Stomach (tissue), 9 donors: Measurements from ENCODE around the gene C2orf76. TPM values are rescaled to one million over a fixed set of nuclear protein-coding genes. Genes with fewer than 3 reads are reported as not detected.
"Not testable (repeated sequence)": the region's sequence is repeated elsewhere in the genome, so short reads cannot be mapped to it uniquely, and the experiment has no call there.

Experiments used
- DNase-seq, 2 donors: peaks; one replicate each; pipeline versions ENCODE4 v3.0.0 to v3.0.0-alpha.2; 2013 to 2019
- H3K27ac ChIP-seq, 5 donors: fragments of 200-600 bp in 4 of 5; sonication (generic) in 4 of 5; one replicate each; pipeline ENCODE4 v1.5.1; 2013 to 2019; ENCODE audit warnings: mild to moderate bottlenecking in 1 of 5, moderate library complexity in 1 of 5
- H3K27me3 ChIP-seq, 3 donors: fragments of 200-600 bp; sonication (generic); one replicate each; pipeline ENCODE4 v1.5.1; 2017 to 2019; ENCODE audit warnings: mixed run types in 1 of 3
- H3K36me3 ChIP-seq, 4 donors: fragments of 200-600 bp; sonication (generic); 1 replicate in 3 of 4; 2 replicates in 1 of 4; pipeline ENCODE4 v1.5.1; 2016 to 2019
- H3K4me1 ChIP-seq, 4 donors: fragments of 200-600 bp; sonication (generic); one replicate each; pipeline ENCODE4 v1.5.1; 2016 to 2019
- H3K4me3 ChIP-seq, 4 donors: fragments of 200-600 bp; sonication (generic) in 3 of 4; one replicate each; pipeline ENCODE4 v1.5.1; 2016 to 2019; ENCODE audit warnings: mild to moderate bottlenecking in 1 of 4
- H3K9me3 ChIP-seq, 4 donors: fragments of 200-600 bp; sonication (generic); one replicate each; pipeline ENCODE4 v1.5.1; 2016 to 2019
- CTCF ChIP-seq, 7 experiments: fragments of 450-650 bp in 4 of 7; fragments of 200-600 bp in 3 of 7; sonication (generic) in 3 of 7; IDR thresholded peaks; one replicate each; pipeline ENCODE4 v1.5.1; 2016 to 2019; ENCODE audit warnings: antibody characterized with exemption in 7 of 7, control low read depth in 2 of 7, mild to moderate bottlenecking in 1 of 7
- EP300 ChIP-seq: sonication (generic); formaldehyde crosslinking; IDR thresholded peaks from one replicate; pipeline ENCODE4 v1.6.1; 2017; ENCODE audit warnings: antibody characterized with exemption
- POLR2A ChIP-seq, 4 donors: fragments of 450-650 bp; IDR thresholded peaks; one replicate each; pipeline ENCODE4 v1.6.1; 2016; ENCODE audit warnings: antibody characterized with exemption in 4 of 4, control low read depth in 2 of 4, mild to moderate bottlenecking in 1 of 4, moderate library complexity in 1 of 4
- POLR2AphosphoS5 ChIP-seq, 3 donors: sonication (generic); formaldehyde crosslinking; IDR thresholded peaks; one replicate each; pipeline ENCODE4 v1.6.1; 2016; ENCODE audit warnings: antibody characterized with exemption in 3 of 3
- WGBS, 5 donors: extraction: QIAGEN DNeasy Blood & Tissue Kit in 3 of 5; methylation state at CpG; one replicate each; pipeline versions ENCODE4 v1.1.5 to v1.1.7; 2013 to 2018; 5-methylcytosine and 5-hydroxymethylcytosine counted together
- intact Hi-C: fragments of 100-400 bp; cut with DNase I; formaldehyde crosslinking; loops from one replicate; pipeline ENCODE4 v1.15.1; 2023; ENCODE audit warnings: low total_unique reads
- polyA plus RNA-seq, 3 donors: library from polyadenylated mRNA; stranded (reverse); fragments of 200-250 nt; gene quantifications; one replicate each; pipeline ENCODE4 v1.2.3, GENCODE V29; 2013
- total RNA-seq, 5 donors: library from RNA; depleted of rRNA; stranded (reverse); fragments of >200 nt; gene quantifications; one replicate each; pipeline versions ENCODE4 v1.1.0 to v1.2.3, GENCODE V29; 2014 to 2016
- donor health status: healthy with polysubstance abuse.
- donor health status: Bipolar disorder and iron deficiency.
- donor health status: healthy.

Gene C2orf76
- total and polyA plus RNA-seq, 8 donors: 6.7 to 30.9 (median 15.2) TPM; not detected in 1

- Histone ChIP-seq H3K36me3 (no peaks in the 10 kb centered on the region), H3K4me1 (peaks cover 0 to 18% (median 11%) of the 10 kb centered on the region in 4 donors), H3K4me3 (no peak overlapping the region), H3K27ac (no peak overlapping the region), H3K27me3 (no peaks in the 10 kb centered on the region), H3K9me3 (no peaks in the 10 kb centered on the region)
- TF ChIP-seq POLR2AphosphoS5 (IDR thresholded peaks at IDR 0.05): no peak
- no peak for TF ChIP-seq EP300
- intact Hi-C loops: loop anchor here (5.0 kb wide), 1 partner anchor 68 kb away; no protein-coding TSS in a partner anchor
- 40 to 63% (median 45%) methylated on average over 4 of the region's 4 CpGs for WGBS, 5 donors
- no peak for DNase-seq
Observed at GRCh38 chr2:119409506-119409905, 42.9 kb upstream of the C2orf76 start.

GRCh38 chr2:119408221-119408619 lies 41.6 kb upstream of the C2orf76 start:
- no peaks in the 10 kb centered on the region for H3K9me3 ChIP-seq
- H3K27me3 ChIP-seq: no peaks in the 10 kb centered on the region
- peak overlapping the region in 3 of 5 donors; percentile 19 to 62 (median 54) for H3K27ac ChIP-seq
- no peaks in the 10 kb centered on the region for H3K36me3 ChIP-seq
- TF ChIP-seq EP300 (no peak), POLR2AphosphoS5 (IDR thresholded peaks at IDR 0.05) (no peak), POLR2A (IDR thresholded peaks at IDR 0.05) (no peak), CTCF (IDR thresholded peaks at IDR 0.05) (no peak)
- WGBS, 5 donors: 32 to 51% (median 42%) methylated on average over 5 of the region's 5 CpGs
- peaks cover 0 to 18% (median 15%) of the 10 kb centered on the region in 4 donors for H3K4me1 ChIP-seq
- DNase-seq: peak; percentile 47 to 52
- no peak overlapping the region for H3K4me3 ChIP-seq
- intact Hi-C loops: loop anchor here (5.0 kb wide), 1 partner anchor 69 kb away; no protein-coding TSS in a partner anchor

GRCh38 chr2:119407430-119408220 lies 41.0 kb upstream of the C2orf76 start:
- H3K27ac ChIP-seq: peak overlapping the region in 3 of 5 donors; percentile 19 to 62 (median 54)

GRCh38 chr2:119405151-119405550 lies 38.5 kb upstream of the C2orf76 start:
- intact Hi-C loops: loop anchor here (5.0 kb wide), 1 partner anchor 72 kb away; no protein-coding TSS in a partner anchor
- H3K4me1 ChIP-seq: peaks cover 0 to 29% (median 24%) of the 10 kb centered on the region in 4 donors
- WGBS, 5 donors: 90 to 94% (median 92%) methylated on average over 2 of the region's 2 CpGs
- TF ChIP-seq POLR2AphosphoS5 (IDR thresholded peaks at IDR 0.05) (no peak), POLR2A (IDR thresholded peaks at IDR 0.05) (no peak), EP300 (no peak), CTCF (IDR thresholded peaks at IDR 0.05) (no peak)
- no peak overlapping the region for H3K4me3 ChIP-seq
- H3K9me3 ChIP-seq: no peaks in the 10 kb centered on the region
- H3K27ac ChIP-seq: no peak overlapping the region
- H3K36me3 ChIP-seq: no peaks in the 10 kb centered on the region
- DNase-seq: no peak
- no peaks in the 10 kb centered on the region for H3K27me3 ChIP-seq

More at GRCh38 chr2:119407430-119408220, 41.0 kb upstream of the C2orf76 start:
- Histone ChIP-seq H3K4me1 (peaks cover 0 to 24% (median 20%) of the 10 kb centered on the region in 4 donors), H3K4me3 (no peak overlapping the region), H3K27me3 (no peaks in the 10 kb centered on the region), H3K9me3 (no peaks in the 10 kb centered on the region), H3K36me3 (no peaks in the 10 kb centered on the region)
- intact Hi-C loops: loop anchor here (5.0 kb wide), 1 partner anchor 70 kb away; no protein-coding TSS in a partner anchor
- DNase-seq: peak; percentile 58 to 85
- TF ChIP-seq POLR2AphosphoS5 (IDR thresholded peaks at IDR 0.05) (no peak), CTCF (IDR thresholded peaks at IDR 0.05) (peak in 5 of 7 experiments; percentile 70 to 94 (median 85)), POLR2A (IDR thresholded peaks at IDR 0.05) (no peak)
- WGBS, 5 donors: 63 to 76% (median 70%) methylated on average over 7 of the region's 7 CpGs

- Histone ChIP-seq H3K4me1 (peaks cover 0 to 24% (median 21%) of the 10 kb centered on the region in 4 donors), H3K27ac (peak overlapping the region in 2 of 5 donors; percentile 60 to 76)
- WGBS, 5 donors: 88 to 94% (median 91%) methylated on average over 11 to 12 of the region's 12 CpGs
- H3K27me3 ChIP-seq, H3K36me3 ChIP-seq, H3K4me3 ChIP-seq, DNase-seq, H3K9me3 ChIP-seq, intact Hi-C loops: not testable (repeated sequence)
Observed at GRCh38 chr2:119403618-119404017, 37.0 kb upstream of the C2orf76 start.
